K562 (cell line): ENCODE results near the gene MYCN. TPM values are rescaled to one million over a fixed set of nuclear protein-coding genes. Genes with fewer than 3 reads are reported as not detected.

Experiments used
- ATAC-seq: fragments of 200-7000 bp; cut with Tn5 transposase; 3 replicates; pipeline ENCODE4 v1.9.1; 2020; ENCODE audit warnings: moderate library complexity
- BruUV-seq: library from RNA; stranded (reverse); fragments of 400-500 nt; replicated peaks from 2 replicates; lab custom pipeline; 2021; lab: Mats Ljungman, UMichigan
- CTCF ChIA-PET: fragments of 300-600 bp; formaldehyde crosslinking; extraction: SDS; loops from one replicate; lab custom pipeline; 2021; ENCODE audit warnings: low intra/inter-chr PET ratio; lab: Yijun Ruan, JAX
- POLR2A ChIA-PET: fragments of 300-600, 350-650 bp; sonication (Branson Sonifier 250); formaldehyde crosslinking; extraction: SDS; loops from one replicate; lab custom pipeline; 2021; ENCODE audit warnings: antibody characterized with exemption, inconsistent platforms; lab: Yijun Ruan, JAX
- DNase-seq, 4 experiments: peaks; one replicate each; pipeline versions ENCODE4 v3.0.0 to v3.0.0-alpha.2; 2011 to 2018; ENCODE audit warnings: low spot score in 3 of 4, mixed read lengths in 3 of 4; ENCODE audit errors: extremely low read depth in 1 of 4
- FAIRE-seq: peaks from 2 replicates; lab custom pipeline; 2011; peaks lifted over from hg19 to GRCh38; lab: Jason Lieb, UNC
- H2AFZ ChIP-seq: 2 replicates; pipeline ENCODE4 v1.6.0; 2011; ENCODE audit warnings: low read depth, low read length, control low read depth, inconsistent platforms
- H3K27ac ChIP-seq: fragments of 200-600 bp; 3 replicates; pipeline ENCODE4 v1.8.0; 2011; ENCODE audit warnings: low read depth, mild to moderate bottlenecking, control low read depth, inconsistent platforms, low read length, moderate library complexity, mixed read lengths; ENCODE audit errors: extremely low read depth
- H3K27me3 ChIP-seq, 2 experiments: fragments of 300-600 bp in 1 of 2; 2 replicates in 1 of 2; 3 replicates in 1 of 2; pipeline versions ENCODE4 v1.6.0 to v1.8.0; 2011; ENCODE audit warnings: inconsistent platforms in 2 of 2, low read length in 2 of 2, mild to moderate bottlenecking in 1 of 2, mixed read lengths in 1 of 2, moderate library complexity in 1 of 2; ENCODE audit not compliant: control insufficient read depth in 2 of 2, insufficient read depth in 2 of 2
- H3K36me3 ChIP-seq: fragments of 300-600 bp; 3 replicates; pipeline ENCODE4 v1.8.0; 2011; ENCODE audit warnings: mild to moderate bottlenecking, low read length, inconsistent platforms; ENCODE audit not compliant: control insufficient read depth, insufficient read depth
- H3K4me1 ChIP-seq, 2 experiments: fragments of 200-600 bp in 1 of 2; replicated peaks in 1 of 2; 2 replicates in 1 of 2; 3 replicates in 1 of 2; pipeline versions ENCODE4 v1.5.1 to v1.8.0; 2011; ENCODE audit warnings: inconsistent platforms in 2 of 2, low read length in 2 of 2, mild to moderate bottlenecking in 1 of 2, mixed read lengths in 1 of 2, moderate library complexity in 1 of 2; ENCODE audit not compliant: control insufficient read depth in 2 of 2, insufficient read depth in 2 of 2
- H3K4me2 ChIP-seq: 2 replicates; pipeline ENCODE4 v1.6.1; 2011; ENCODE audit warnings: low read length, control low read depth, inconsistent platforms, mixed read lengths; ENCODE audit not compliant: insufficient read depth
- H3K4me3 ChIP-seq: fragments of 200-600 bp; sonication (generic), shearing (Covaris generic); 2 replicates; pipeline ENCODE4 v1.5.1; 2016; ENCODE audit warnings: control low read depth, inconsistent platforms
- H3K79me2 ChIP-seq: fragments of 200-600 bp; 3 replicates; pipeline ENCODE4 v1.8.0; 2011; ENCODE audit warnings: low read length, inconsistent platforms; ENCODE audit not compliant: control insufficient read depth, insufficient read depth
- H3K9ac ChIP-seq, 2 experiments: 2 replicates each; pipeline versions ENCODE4 v1.6.0 to v1.6.1; 2011; ENCODE audit warnings: low read depth in 2 of 2, low read length in 2 of 2, control low read depth in 1 of 2, inconsistent platforms in 1 of 2, mild to moderate bottlenecking in 1 of 2, mixed read lengths in 1 of 2; ENCODE audit not compliant: insufficient read depth in 1 of 2
- H3K9me1 ChIP-seq: one replicate; pipeline ENCODE4 v1.6.0; 2011; ENCODE audit warnings: inconsistent platforms, mild to moderate bottlenecking, low read length, moderate library complexity; ENCODE audit not compliant: control insufficient read depth, insufficient read depth
- H3K9me3 ChIP-seq: replicated peaks from 2 replicates; pipeline ENCODE4 v1.5.1; 2011; ENCODE audit warnings: low read depth, low read length, inconsistent platforms; ENCODE audit not compliant: control insufficient read depth, insufficient read depth
- H4K20me1 ChIP-seq: replicated peaks from 2 replicates; pipeline ENCODE4 v1.6.1; 2011; ENCODE audit warnings: low read length, inconsistent platforms, mixed read lengths; ENCODE audit not compliant: control insufficient read depth, insufficient read depth
- CCNT2 ChIP-seq: IDR thresholded peaks from 2 replicates; pipeline ENCODE4 v1.6.1; 2011; ENCODE audit warnings: borderline replicate concordance, low read depth, mild to moderate bottlenecking, moderate library complexity, mixed read lengths, low read length; ENCODE audit not compliant: insufficient read length; ENCODE audit errors: extremely low read depth
- EGR1 ChIP-seq: fragments of 450-650 bp; conservative IDR thresholded peaks from 2 replicates; pipeline ENCODE4 v1.6.1; 2017; ENCODE audit warnings: mild to moderate bottlenecking
- ELF4 ChIP-seq: fragments of 450-650 bp; formaldehyde crosslinking; IDR thresholded peaks from 2 replicates; pipeline ENCODE4 v1.4.0; 2022; ENCODE audit warnings: missing genetic modification characterization
- EZH2 ChIP-seq: IDR thresholded peaks from 2 replicates; pipeline ENCODE4 v1.6.1; 2012; ENCODE audit warnings: low read depth, mild to moderate bottlenecking, inconsistent platforms, low read length, borderline replicate concordance
- HDGF ChIP-seq: fragments of 450-650 bp; IDR thresholded peaks from 2 replicates; pipeline ENCODE4 v1.6.1; 2016
- HNRNPLL ChIP-seq: fragments of 200-400 bp; formaldehyde crosslinking; IDR thresholded peaks from 2 replicates; pipeline ENCODE4 v1.6.1; 2017; ENCODE audit warnings: low read length, low read depth, mild to moderate bottlenecking; ENCODE audit not compliant: poor library complexity, severe bottlenecking
- KAT2B ChIP-seq: IDR thresholded peaks from one replicate; pipeline ENCODE4 v1.6.1; 2012; ENCODE audit warnings: low read depth, mild to moderate bottlenecking, control low read depth, inconsistent platforms, low read length, moderate library complexity
- LCOR ChIP-seq: sonication (generic); formaldehyde crosslinking; IDR thresholded peaks from 2 replicates; pipeline ENCODE4 v1.8.0; 2022; ENCODE audit warnings: mild to moderate bottlenecking, missing genetic modification reagents
- SIN3A ChIP-seq, 2 experiments: fragments of 150-350 bp in 1 of 2; IDR thresholded peaks; 2 replicates each; pipeline ENCODE4 v1.6.1; 2011 to 2016; ENCODE audit warnings: borderline replicate concordance in 2 of 2, low read depth in 2 of 2, low read length in 2 of 2, mild to moderate bottlenecking in 2 of 2, moderate library complexity in 2 of 2; ENCODE audit not compliant: control insufficient read depth in 1 of 2
- SMAD1 ChIP-seq: fragments of 150-350 bp; IDR thresholded peaks from 2 replicates; pipeline ENCODE4 v1.6.1; 2014; ENCODE audit warnings: low read length, low read depth; ENCODE audit not compliant: partially characterized antibody
- SMC3 ChIP-seq: conservative IDR thresholded peaks from 2 replicates; pipeline ENCODE4 v1.6.1; 2011; ENCODE audit warnings: low read depth, low read length, improper control_type of control experiment; ENCODE audit not compliant: insufficient read depth
- TAF7 ChIP-seq: fragments of 450-650 bp; IDR thresholded peaks from 2 replicates; pipeline ENCODE4 v1.6.1; 2016; ENCODE audit warnings: missing genetic modification characterization, missing compliant biosample characterization
- TEAD4 ChIP-seq, 2 experiments: sonication (generic) in 1 of 2; formaldehyde crosslinking in 1 of 2; IDR thresholded peaks; 2 replicates each; pipeline versions ENCODE4 v1.6.1 to v1.8.0; 2012 to 2022; ENCODE audit warnings: borderline replicate concordance in 1 of 2, inconsistent platforms in 1 of 2, low read length in 1 of 2, mild to moderate bottlenecking in 1 of 2, missing genetic modification reagents in 1 of 2
- ZNF316 ChIP-seq: fragments of 450-650 bp; IDR thresholded peaks from 2 replicates; pipeline ENCODE4 v1.6.1; 2016
- WGBS: fragments of 100-300 bp; shearing (Covaris generic); methylation state at CpG from one replicate; pipeline ENCODE4 v1.1.6; 2016; ENCODE audit warnings: low coverage, mixed read lengths; ENCODE audit not compliant: insufficient coverage; ENCODE audit errors: missing lambda C conversion rate; 5-methylcytosine and 5-hydroxymethylcytosine counted together
- in situ Hi-C: fragments of 300-500 bp; cut with MboI; formaldehyde crosslinking; loops from 4 replicates; pipeline ENCODE4 v1.15.0; 2018; ENCODE audit warnings: inconsistent platforms, mixed read lengths
- intact Hi-C: fragments of 100-400 bp; cut with micrococcal nuclease; formaldehyde crosslinking; loops from 2 replicates; pipeline ENCODE4 v1.14.2; 2022
- polyA plus RNA-seq, 8 experiments: library from polyadenylated mRNA; depleted of rRNA in 4 of 8; stranded (reverse) in 5 of 8; unstranded in 3 of 8; fragments of >200 nt; fragmentation: Nextera tagmentation in 2 of 8; fragmentation: Illumina TruSeq in 1 of 8; extraction: Ambion mirVana in 2 of 8; extraction: Trizol in 1 of 8; gene quantifications; 2 replicates each; pipeline versions ENCODE4 v1.2.1 to v1.2.3, GENCODE V29; 2011 to 2014; ENCODE audit warnings: inconsistent platforms in 1 of 8, missing spikeins in 1 of 8
- total RNA-seq, 7 experiments: library from RNA; depleted of rRNA in 6 of 7; stranded (reverse); fragments of >200 nt in 6 of 7; fragmentation: Illumina TruSeq in 2 of 7; extraction: Trizol in 2 of 7; gene quantifications; 2 replicates each; pipeline versions ENCODE4 v1.2.1 to v1.2.3, GENCODE V29; 2011 to 2021; ENCODE audit warnings: low replicate concordance in 1 of 7

The MYCN gene
- total and polyA plus RNA-seq, 9 of the 15 experiments (the other 6 are each of a cell fraction or from before 2014, with no cell fraction given): not detected

- in situ Hi-C loops: loop anchor here (25.0 kb wide), 2 partner anchors 548 to 823 kb away; no protein-coding TSS in a partner anchor
- CTCF ChIA-PET: interaction anchor here (0.6 to 1.3 kb wide), 3 partner anchors 234 to 670 kb away, joined by 3 to 7 read pairs (median 3); no protein-coding TSS in a partner anchor
These were observed 1.4 kb upstream of the MYCN start for GRCh38 chr2:15938803-15939555.

DNA sequence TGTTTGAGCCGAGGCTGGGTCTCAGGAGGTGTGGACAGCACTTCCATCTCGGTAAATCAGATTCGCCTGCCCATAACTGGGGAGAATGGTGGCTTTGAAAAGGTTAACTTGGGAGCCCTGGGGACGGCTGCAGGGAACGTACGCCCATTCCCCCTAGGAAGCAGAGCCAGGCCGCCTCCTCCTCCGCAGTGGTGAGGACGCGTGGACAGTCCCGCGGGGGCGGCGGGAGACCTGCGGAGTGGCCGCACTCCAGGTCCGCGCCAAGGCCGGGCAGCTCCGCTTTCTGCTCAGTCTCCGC, 845 bp upstream of the MYCN start:
- no TSS peak for BruUV-seq
- Histone ChIP-seq H2AFZ (no peak overlapping the region), H3K36me3 (no peaks in the 10 kb centered on the region), H3K27ac (no peak overlapping the region), H3K9me1 (peaks cover 3% of the 10 kb centered on the region), H3K4me2 (peak overlapping the region; percentile 8; the same call in 1 of the 2 replicates), H3K9ac (no peak overlapping the region), H3K27me3 (peaks cover 10 to 38% of the 10 kb centered on the region in 2 experiments; a peak in 4 of 5 replicates), H3K9me3 (no peaks in the 10 kb centered on the region), H3K4me1 (peaks cover 0 to 15% of the 10 kb centered on the region in 2 experiments; a peak in 2 of 5 replicates), H3K79me2 (no peaks in the 10 kb centered on the region), H3K4me3 (no peak overlapping the region), H4K20me1 (0 out of 2 replicates have a peak, but pooled peaks cover 4% of the 10 kb centered on the region)
- FAIRE-seq: peak; percentile 6
- ChIA-PET POLR2A (interaction anchor here (1.0 to 1.4 kb wide), 3 partner anchors 9 to 308 kb away, joined by 3 to 5 read pairs (median 3); no protein-coding TSS in a partner anchor), CTCF (interaction anchor here (0.6 to 1.3 kb wide), 3 partner anchors 233 to 670 kb away, joined by 3 to 7 read pairs (median 3); no protein-coding TSS in a partner anchor)
- ATAC-seq: peak; percentile 97
- in situ Hi-C loops: loop anchor here (25.0 kb wide), 2 partner anchors 548 to 823 kb away; no protein-coding TSS in a partner anchor
- peak; percentile 58 to 72 (median 63) for DNase-seq
- intact Hi-C loops: loop anchor here (2.0 to 5.0 kb wide), 5 partner anchors 303 to 669 kb away; no protein-coding TSS in a partner anchor
- 5% methylated on average over 19 of the region's 21 CpGs for WGBS
- no peak for TF ChIP-seq TEAD4 (IDR thresholded peaks at IDR 0.05; ENCODE audit: low read length)
- no peak for TF ChIP-seq TEAD4 (CRISPR knock-in tag; IDR thresholded peaks at IDR 0.05; ENCODE audit: borderline replicate concordance)
- TF ChIP-seq KAT2B: no peak
- no peak for TF ChIP-seq SIN3A (IDR thresholded peaks at IDR 0.05; ENCODE audit: borderline replicate concordance in 2 of 2, control insufficient read depth in 1 of 2, low read depth in 2 of 2, low read length in 2 of 2)
- TF ChIP-seq SMC3: peak; percentile 69
- TF ChIP-seq SMAD1: no peak
- TF ChIP-seq TAF7 (tag): no peak
- no peak for TF ChIP-seq ELF4
- TF ChIP-seq EZH2: no peak
- TF ChIP-seq EGR1: peak; percentile 56
- TF ChIP-seq CCNT2: no peak
- TF ChIP-seq HNRNPLL: peak; percentile 75
- no peak for TF ChIP-seq LCOR (CRISPR knock-in tag)

More at GRCh38 chr2:15938803-15939555, 1.4 kb upstream of the MYCN start:
- H4K20me1 ChIP-seq: 0 out of 2 replicates have a peak, but pooled peaks cover 4% of the 10 kb centered on the region
- no peak for FAIRE-seq
- no peak for ATAC-seq
- no peak overlapping the region for H3K4me2 ChIP-seq
- DNase-seq: no peak
- no peak overlapping the region for H3K4me3 ChIP-seq
- H2AFZ ChIP-seq: no peak overlapping the region
- intact Hi-C loops: loop anchor here (2.0 to 5.0 kb wide), 5 partner anchors 302 to 670 kb away; no protein-coding TSS in a partner anchor
- TF ChIP-seq HDGF (no peak), ZNF316 (peak; percentile 56; the same call in 1 of the 2 replicates)
- H3K27ac ChIP-seq: no peak overlapping the region
- H3K9ac ChIP-seq: no peak overlapping the region
- peaks cover 3% of the 10 kb centered on the region for H3K9me1 ChIP-seq
- BruUV-seq: no TSS peak
- H3K27me3 ChIP-seq: peaks cover 10 to 38% of the 10 kb centered on the region in 2 experiments; a peak in 4 of 5 replicates
- no peaks in the 10 kb centered on the region for H3K9me3 ChIP-seq
- peaks cover 0 to 15% of the 10 kb centered on the region in 2 experiments; a peak in 2 of 5 replicates for H3K4me1 ChIP-seq
- WGBS: 6% methylated on average over 8 of the region's 8 CpGs
- no peaks in the 10 kb centered on the region for H3K79me2 ChIP-seq
- POLR2A ChIA-PET: interaction anchor here (0.7 to 1.4 kb wide), 4 partner anchors 8 to 308 kb away, joined by 3 to 5 read pairs (median 4); no protein-coding TSS in a partner anchor
- no peaks in the 10 kb centered on the region for H3K36me3 ChIP-seq
